Neural cell (in vitro differentiated cells): ENCODE data around the gene MAPK4. TPM values are rescaled to one million over a fixed set of nuclear protein-coding genes. Genes with fewer than 3 reads are reported as not detected.

ENCODE experiments used
- H2AFZ ChIP-seq: fragments of 200-600, 300-800 bp; sonication (generic), shearing (Covaris generic); 2 replicates; pipeline ENCODE4 v1.6.0; 2014; ENCODE audit warnings: low read depth, mild to moderate bottlenecking, antibody characterized with exemption, low read length, moderate library complexity
- H3F3A ChIP-seq: fragments of 200-600 bp; shearing (Covaris generic); 2 replicates; pipeline ENCODE4 v1.6.1; 2016; ENCODE audit warnings: mild to moderate bottlenecking, moderate library complexity, mixed read lengths, antibody characterized with exemption, low read length; ENCODE audit not compliant: insufficient read depth, poor library complexity, severe bottlenecking
- H3K27ac ChIP-seq: fragments of 200-600, 300-800 bp; sonication (generic), shearing (Covaris generic); 2 replicates; pipeline ENCODE4 v1.5.1; 2014; ENCODE audit warnings: mild to moderate bottlenecking, low read length, moderate library complexity
- H3K27me3 ChIP-seq: fragments of 300-800, 200-600 bp; sonication (generic), shearing (Covaris generic); 2 replicates; pipeline ENCODE4 v1.6.0; 2014; ENCODE audit warnings: mild to moderate bottlenecking, low read depth, low read length, moderate library complexity; ENCODE audit not compliant: insufficient read depth
- H3K36me3 ChIP-seq: fragments of 300-800, 200-600 bp; sonication (generic), shearing (Covaris generic); 2 replicates; pipeline ENCODE4 v1.5.1; 2014; ENCODE audit warnings: mild to moderate bottlenecking, antibody characterized with exemption, low read length, moderate library complexity; ENCODE audit not compliant: insufficient read depth
- H3K4me2 ChIP-seq: fragments of 300-800, 200-600 bp; sonication (generic), shearing (Covaris generic); 2 replicates; pipeline ENCODE4 v1.6.0; 2014; ENCODE audit warnings: mild to moderate bottlenecking, low read length
- H3K4me3 ChIP-seq: fragments of 300-800, 200-600 bp; sonication (generic), shearing (Covaris generic); 2 replicates; pipeline ENCODE4 v1.5.1; 2014; ENCODE audit warnings: mild to moderate bottlenecking, low read length, moderate library complexity
- H3K79me2 ChIP-seq: fragments of 200-600 bp; shearing (Covaris generic); replicated peaks from 2 replicates; pipeline ENCODE4 v1.6.0; 2014; ENCODE audit warnings: mild to moderate bottlenecking, low read length, moderate library complexity; ENCODE audit not compliant: insufficient read depth
- H3K9ac ChIP-seq: fragments of 300-800, 200-600 bp; sonication (generic), shearing (Covaris generic); 2 replicates; pipeline ENCODE4 v1.6.1; 2016; ENCODE audit warnings: mild to moderate bottlenecking, low read length, mixed read lengths
- H3K9me2 ChIP-seq: fragments of 200-600 bp; shearing (Covaris generic); 2 replicates; pipeline ENCODE4 v1.6.1; 2016; ENCODE audit warnings: mild to moderate bottlenecking, low read length, mixed read lengths; ENCODE audit not compliant: insufficient read depth
- H3K9me3 ChIP-seq: fragments of 200-600, 300-800 bp; sonication (generic), shearing (Covaris generic); 2 replicates; pipeline ENCODE4 v1.6.1; 2016; ENCODE audit warnings: mild to moderate bottlenecking, mixed run types, low read length, moderate library complexity, mixed read lengths
- H4K20me1 ChIP-seq: fragments of 200-600 bp; shearing (Covaris generic); 2 replicates; pipeline ENCODE4 v1.6.1; 2016; ENCODE audit warnings: mild to moderate bottlenecking, mixed run types; ENCODE audit not compliant: insufficient read depth
- EP300 ChIP-seq: fragments of 450-650 bp; conservative IDR thresholded peaks from 2 replicates; pipeline ENCODE4 v1.6.1; 2014; ENCODE audit warnings: antibody characterized with exemption, mild to moderate bottlenecking, moderate library complexity; ENCODE audit not compliant: poor library complexity, severe bottlenecking
- EZH2 ChIP-seq: fragments of 200-600, 300-800 bp; shearing (Covaris generic), sonication (generic); IDR thresholded peaks from 2 replicates; pipeline ENCODE4 v1.6.1; 2014; ENCODE audit warnings: antibody characterized with exemption, low read length, borderline replicate concordance, mild to moderate bottlenecking; ENCODE audit not compliant: insufficient read depth, poor library complexity, severe bottlenecking
- MXI1 ChIP-seq: fragments of 450-650 bp; conservative IDR thresholded peaks from 2 replicates; pipeline ENCODE4 v1.6.1; 2014; ENCODE audit warnings: antibody characterized with exemption, mild to moderate bottlenecking; ENCODE audit not compliant: poor library complexity, severe bottlenecking
- POLR2AphosphoS5 ChIP-seq: IDR thresholded peaks from 2 replicates; pipeline ENCODE4 v1.6.1; 2012
- RAD21 ChIP-seq: fragments of 450-650 bp; conservative IDR thresholded peaks from 2 replicates; pipeline ENCODE4 v1.6.1; 2014; ENCODE audit warnings: antibody characterized with exemption, mild to moderate bottlenecking, moderate library complexity
- SMC3 ChIP-seq: fragments of 450-650 bp; conservative IDR thresholded peaks from 2 replicates; pipeline ENCODE4 v1.6.1; 2014; ENCODE audit warnings: antibody characterized with exemption, mild to moderate bottlenecking, moderate library complexity; ENCODE audit not compliant: poor library complexity
- TAF1 ChIP-seq: IDR thresholded peaks from 2 replicates; pipeline ENCODE4 v1.6.1; 2012; ENCODE audit warnings: low read depth
- polyA plus RNA-seq: library from polyadenylated mRNA; depleted of rRNA; stranded (reverse); fragments of >200 nt; gene quantifications from 2 replicates; pipeline ENCODE4 v1.2.3, GENCODE V29; 2014
- TF ChIP-seq, protein P1 (sequence below): fragments of 450-650 bp; IDR thresholded peaks from 2 replicates; pipeline ENCODE4 v1.5.1; 2014; ENCODE audit warnings: antibody characterized with exemption, mild to moderate bottlenecking, moderate library complexity; ENCODE audit not compliant: poor library complexity, severe bottlenecking
- TF ChIP-seq, protein P2 (sequence below): IDR thresholded peaks from 2 replicates; pipeline ENCODE4 v1.6.1; 2012; ENCODE audit warnings: borderline replicate concordance

MAPK4 gene
- polyA plus RNA-seq, 1 donor from 2014 or later, result 12.7 TPM

DNA sequence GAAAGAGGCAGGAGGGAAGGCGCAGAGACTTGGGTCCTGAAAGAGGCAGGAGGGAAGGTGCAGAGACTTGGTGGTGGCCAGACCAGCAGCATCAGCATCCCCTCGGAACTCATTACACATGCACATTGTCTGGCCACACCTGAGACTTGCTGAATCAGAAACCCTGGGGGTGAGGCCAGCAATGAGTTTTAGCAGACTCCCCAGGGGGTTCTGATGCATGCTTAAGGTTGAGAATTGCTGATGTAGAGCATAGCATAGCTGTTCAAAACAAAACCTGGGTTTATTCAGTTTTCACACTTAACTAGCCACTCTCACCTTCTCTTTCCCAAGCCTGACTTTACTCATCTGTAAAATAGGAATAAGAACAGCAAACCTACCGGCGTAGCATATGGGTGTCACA is 137.0 kb downstream of the MAPK4 start:
- no peaks in the 10 kb centered on the region for H3K9me3 ChIP-seq
- H3K9me2 ChIP-seq, result no peaks in the 10 kb centered on the region

DNA sequence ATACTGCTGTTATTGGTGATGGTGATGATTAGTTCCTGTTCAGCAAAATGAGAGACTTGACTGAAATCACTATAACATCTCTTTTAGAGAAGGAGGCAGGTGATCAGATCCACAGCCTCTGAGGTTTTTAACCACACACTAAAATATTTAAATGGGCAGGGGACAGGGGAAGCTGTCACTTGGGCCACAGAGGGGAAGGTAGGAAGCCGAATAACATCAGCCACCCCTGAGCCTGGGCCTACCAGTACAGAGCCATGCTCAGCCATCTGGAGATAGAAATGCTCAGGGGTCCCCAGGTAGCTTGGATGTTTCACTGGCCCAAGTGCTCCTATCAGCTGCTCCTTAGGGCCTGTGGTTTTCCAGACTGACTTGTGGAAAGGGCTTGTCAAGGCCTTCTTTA is 137.6 kb downstream of the MAPK4 start:
- H3K9me3 ChIP-seq, result no peaks in the 10 kb centered on the region
- H3K4me2 ChIP-seq, result no peak overlapping the region
- H3K36me3 ChIP-seq, result no peaks in the 10 kb centered on the region
- H3K9ac ChIP-seq, result no peak overlapping the region
- no peak overlapping the region for H3K27ac ChIP-seq
- no peaks in the 10 kb centered on the region for H3K27me3 ChIP-seq
- TF ChIP-seq EZH2, result no peak
- no peak for TF ChIP-seq RAD21
- TF ChIP-seq, protein P1, sequence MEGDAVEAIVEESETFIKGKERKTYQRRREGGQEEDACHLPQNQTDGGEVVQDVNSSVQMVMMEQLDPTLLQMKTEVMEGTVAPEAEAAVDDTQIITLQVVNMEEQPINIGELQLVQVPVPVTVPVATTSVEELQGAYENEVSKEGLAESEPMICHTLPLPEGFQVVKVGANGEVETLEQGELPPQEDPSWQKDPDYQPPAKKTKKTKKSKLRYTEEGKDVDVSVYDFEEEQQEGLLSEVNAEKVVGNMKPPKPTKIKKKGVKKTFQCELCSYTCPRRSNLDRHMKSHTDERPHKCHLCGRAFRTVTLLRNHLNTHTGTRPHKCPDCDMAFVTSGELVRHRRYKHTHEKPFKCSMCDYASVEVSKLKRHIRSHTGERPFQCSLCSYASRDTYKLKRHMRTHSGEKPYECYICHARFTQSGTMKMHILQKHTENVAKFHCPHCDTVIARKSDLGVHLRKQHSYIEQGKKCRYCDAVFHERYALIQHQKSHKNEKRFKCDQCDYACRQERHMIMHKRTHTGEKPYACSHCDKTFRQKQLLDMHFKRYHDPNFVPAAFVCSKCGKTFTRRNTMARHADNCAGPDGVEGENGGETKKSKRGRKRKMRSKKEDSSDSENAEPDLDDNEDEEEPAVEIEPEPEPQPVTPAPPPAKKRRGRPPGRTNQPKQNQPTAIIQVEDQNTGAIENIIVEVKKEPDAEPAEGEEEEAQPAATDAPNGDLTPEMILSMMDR, result no peak
- TF ChIP-seq MXI1, result no peak
- TF ChIP-seq POLR2AphosphoS5, result no peak
- no peak for TF ChIP-seq SMC3
- no peak for TF ChIP-seq EP300
- TF ChIP-seq TAF1, result no peak
- TF ChIP-seq, protein P2, sequence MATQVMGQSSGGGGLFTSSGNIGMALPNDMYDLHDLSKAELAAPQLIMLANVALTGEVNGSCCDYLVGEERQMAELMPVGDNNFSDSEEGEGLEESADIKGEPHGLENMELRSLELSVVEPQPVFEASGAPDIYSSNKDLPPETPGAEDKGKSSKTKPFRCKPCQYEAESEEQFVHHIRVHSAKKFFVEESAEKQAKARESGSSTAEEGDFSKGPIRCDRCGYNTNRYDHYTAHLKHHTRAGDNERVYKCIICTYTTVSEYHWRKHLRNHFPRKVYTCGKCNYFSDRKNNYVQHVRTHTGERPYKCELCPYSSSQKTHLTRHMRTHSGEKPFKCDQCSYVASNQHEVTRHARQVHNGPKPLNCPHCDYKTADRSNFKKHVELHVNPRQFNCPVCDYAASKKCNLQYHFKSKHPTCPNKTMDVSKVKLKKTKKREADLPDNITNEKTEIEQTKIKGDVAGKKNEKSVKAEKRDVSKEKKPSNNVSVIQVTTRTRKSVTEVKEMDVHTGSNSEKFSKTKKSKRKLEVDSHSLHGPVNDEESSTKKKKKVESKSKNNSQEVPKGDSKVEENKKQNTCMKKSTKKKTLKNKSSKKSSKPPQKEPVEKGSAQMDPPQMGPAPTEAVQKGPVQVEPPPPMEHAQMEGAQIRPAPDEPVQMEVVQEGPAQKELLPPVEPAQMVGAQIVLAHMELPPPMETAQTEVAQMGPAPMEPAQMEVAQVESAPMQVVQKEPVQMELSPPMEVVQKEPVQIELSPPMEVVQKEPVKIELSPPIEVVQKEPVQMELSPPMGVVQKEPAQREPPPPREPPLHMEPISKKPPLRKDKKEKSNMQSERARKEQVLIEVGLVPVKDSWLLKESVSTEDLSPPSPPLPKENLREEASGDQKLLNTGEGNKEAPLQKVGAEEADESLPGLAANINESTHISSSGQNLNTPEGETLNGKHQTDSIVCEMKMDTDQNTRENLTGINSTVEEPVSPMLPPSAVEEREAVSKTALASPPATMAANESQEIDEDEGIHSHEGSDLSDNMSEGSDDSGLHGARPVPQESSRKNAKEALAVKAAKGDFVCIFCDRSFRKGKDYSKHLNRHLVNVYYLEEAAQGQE, result no peak
- no peaks in the 10 kb centered on the region for H4K20me1 ChIP-seq
- H3K4me3 ChIP-seq, result no peak overlapping the region
- H2AFZ ChIP-seq, result no peak overlapping the region
- no peaks in the 10 kb centered on the region for H3K79me2 ChIP-seq
- no peaks in the 10 kb centered on the region for H3K9me2 ChIP-seq
- no peaks in the 10 kb centered on the region for H3F3A ChIP-seq

More for the DNA sequence above, 137.0 kb downstream of the MAPK4 start:
- H3K4me3 ChIP-seq, result no peak overlapping the region
- no peaks in the 10 kb centered on the region for H3K36me3 ChIP-seq
- H3K9ac ChIP-seq, result no peak overlapping the region
- H3K27ac ChIP-seq, result no peak overlapping the region
- no peaks in the 10 kb centered on the region for H3K79me2 ChIP-seq
- no peaks in the 10 kb centered on the region for H3F3A ChIP-seq
- TF ChIP-seq EP300, result no peak
- TF ChIP-seq SMC3, result no peak
- TF ChIP-seq, protein P2, result no peak
- no peak for TF ChIP-seq MXI1
- no peak for TF ChIP-seq POLR2AphosphoS5
- no peak for TF ChIP-seq RAD21
- no peak overlapping the region for H3K4me2 ChIP-seq
- no peaks in the 10 kb centered on the region for H4K20me1 ChIP-seq
- H2AFZ ChIP-seq, result no peak overlapping the region
- no peaks in the 10 kb centered on the region for H3K27me3 ChIP-seq
